ENCODE data around the gene TTC28.
"Not testable (repeated sequence)": the region's sequence is repeated elsewhere in the genome, so short reads cannot be mapped to it uniquely, and the experiment has no call there.

The TTC28 gene

GRCh38 chr22:28706845-28707244 lies 27.2 kb upstream of the TTC28 start:
- peaks cover 69% of the 10 kb centered on the region for H3K36me3 Mint-ChIP-seq (ENCODE audit: low read depth)

GRCh38 chr22:28703436-28703835 lies 23.8 kb upstream of the TTC28 start:
- no peak for TF ChIP-seq CTCF (IDR thresholded peaks at IDR 0.05)
- H3K4me3 Mint-ChIP-seq, result no peak overlapping the region

More at GRCh38 chr22:28706845-28707244, 27.2 kb upstream of the TTC28 start:
- Mint-ChIP-seq H3K27me3 (ENCODE audit: low read depth, poor library complexity) (no peaks in the 10 kb centered on the region), H3K4me3 (no peak overlapping the region), H3K4me1 (peaks cover 9% of the 10 kb centered on the region), H3K27ac (peak overlapping the region; percentile 19), H3K9me3 (no peaks in the 10 kb centered on the region)
- no peak for TF ChIP-seq CTCF (IDR thresholded peaks at IDR 0.05)
- DNase-seq, result no peak

GRCh38 chr22:28702891-28703290 lies 23.3 kb upstream of the TTC28 start:
- H3K36me3 Mint-ChIP-seq (ENCODE audit: low read depth), result peaks cover 57% of the 10 kb centered on the region
- H3K4me3 Mint-ChIP-seq, result no peak overlapping the region
- DNase-seq, result no peak
- H3K27ac Mint-ChIP-seq, result no peak overlapping the region
- TF ChIP-seq CTCF (IDR thresholded peaks at IDR 0.05), result no peak
- H3K9me3 Mint-ChIP-seq, result no peaks in the 10 kb centered on the region
- H3K27me3 Mint-ChIP-seq (ENCODE audit: low read depth, poor library complexity), result no peaks in the 10 kb centered on the region
- peaks cover 9% of the 10 kb centered on the region for H3K4me1 Mint-ChIP-seq

More at GRCh38 chr22:28703436-28703835, 23.8 kb upstream of the TTC28 start:
- Mint-ChIP-seq H3K27me3 (ENCODE audit: low read depth, poor library complexity) (no peaks in the 10 kb centered on the region), H3K9me3 (no peaks in the 10 kb centered on the region), H3K27ac (no peak overlapping the region), H3K36me3 (ENCODE audit: low read depth) (peaks cover 60% of the 10 kb centered on the region), H3K4me1 (peaks cover 9% of the 10 kb centered on the region)
- no peak for DNase-seq

- not testable (repeated sequence) for H3K4me3 Mint-ChIP-seq; DNase-seq; H3K9me3 Mint-ChIP-seq; H3K27me3 Mint-ChIP-seq (ENCODE audit: low read depth, poor library complexity)
- peaks cover 27% of the 10 kb centered on the region for H3K4me1 Mint-ChIP-seq
- peak overlapping the region; percentile 46 for H3K27ac Mint-ChIP-seq
- peaks cover 38% of the 10 kb centered on the region for H3K36me3 Mint-ChIP-seq (ENCODE audit: low read depth)
Measured at GRCh38 chr22:28693041-28693760, 13.6 kb upstream of the TTC28 start.

GRCh38 chr22:28689796-28690195 lies 10.2 kb upstream of the TTC28 start:
- peak overlapping the region; percentile 21 for H3K27ac Mint-ChIP-seq

GRCh38 chr22:28682966-28683365 lies 3.3 kb upstream of the TTC28 start:
- not testable (repeated sequence) for H3K4me3 Mint-ChIP-seq; H3K27ac Mint-ChIP-seq; H3K27me3 Mint-ChIP-seq (ENCODE audit: low read depth, poor library complexity)

More at GRCh38 chr22:28689796-28690195, 10.2 kb upstream of the TTC28 start:
- H3K9me3 Mint-ChIP-seq; H3K27me3 Mint-ChIP-seq (ENCODE audit: low read depth, poor library complexity); H3K4me3 Mint-ChIP-seq; DNase-seq: not testable (repeated sequence)
- Mint-ChIP-seq H3K36me3 (ENCODE audit: low read depth) (peaks cover 36% of the 10 kb centered on the region), H3K4me1 (peaks cover 27% of the 10 kb centered on the region)

GRCh38 chr22:28680813-28681490 lies 1.3 kb upstream of the TTC28 start:
- not testable (repeated sequence) for H3K36me3 Mint-ChIP-seq (ENCODE audit: low read depth); DNase-seq; H3K27me3 Mint-ChIP-seq (ENCODE audit: low read depth, poor library complexity); H3K4me3 Mint-ChIP-seq; H3K27ac Mint-ChIP-seq; H3K9me3 Mint-ChIP-seq
- H3K4me1 Mint-ChIP-seq, result peaks cover 13% of the 10 kb centered on the region

More at GRCh38 chr22:28682966-28683365, 3.3 kb upstream of the TTC28 start:
- not testable (repeated sequence) for H3K36me3 Mint-ChIP-seq (ENCODE audit: low read depth); H3K4me1 Mint-ChIP-seq; H3K9me3 Mint-ChIP-seq; DNase-seq

GRCh38 chr22:28678778-28679610 lies 646 bp downstream of the TTC28 start:
- not testable (repeated sequence) for DNase-seq; H3K9me3 Mint-ChIP-seq; H3K27me3 Mint-ChIP-seq (ENCODE audit: low read depth, poor library complexity)
- peak overlapping the region; percentile 87 for H3K4me3 Mint-ChIP-seq
- peak overlapping the region; percentile 69 for H3K27ac Mint-ChIP-seq
- H3K36me3 Mint-ChIP-seq (ENCODE audit: low read depth), result peaks cover 11% of the 10 kb centered on the region
- peaks cover 13% of the 10 kb centered on the region for H3K4me1 Mint-ChIP-seq

GRCh38 chr22:28678170-28678569 lies 1.5 kb downstream of the TTC28 start:
- H3K9me3 Mint-ChIP-seq; H3K27me3 Mint-ChIP-seq (ENCODE audit: low read depth, poor library complexity); H3K27ac Mint-ChIP-seq; DNase-seq: not testable (repeated sequence)
- peaks cover 19% of the 10 kb centered on the region for H3K36me3 Mint-ChIP-seq (ENCODE audit: low read depth)
- H3K4me3 Mint-ChIP-seq, result peak overlapping the region; percentile 87
- H3K4me1 Mint-ChIP-seq, result peaks cover 13% of the 10 kb centered on the region
